HEK293T (cell line): ENCODE data around the gene POFUT1.

ENCODE experiments used
- ARNT ChIP-seq: fragments of 450-650 bp; IDR thresholded peaks from 2 replicates; pipeline ENCODE4 v1.6.1; 2017; ENCODE audit warnings: mild to moderate bottlenecking
- CTBP1 ChIP-seq: fragments of 450-650 bp; IDR thresholded peaks from 2 replicates; pipeline ENCODE4 v1.6.1; 2016; ENCODE audit warnings: borderline replicate concordance
- FOXA1 ChIP-seq: fragments of 450-650 bp; IDR thresholded peaks from 2 replicates; pipeline ENCODE4 v1.6.1; 2016; ENCODE audit warnings: mild to moderate bottlenecking
- FOXM1 ChIP-seq: fragments of 450-650 bp; IDR thresholded peaks from 2 replicates; pipeline ENCODE4 v1.6.1; 2017; ENCODE audit warnings: mild to moderate bottlenecking, borderline replicate concordance
- HDGF ChIP-seq: fragments of 450-650 bp; IDR thresholded peaks from 2 replicates; pipeline ENCODE4 v1.6.1; 2017; ENCODE audit warnings: antibody characterized with exemption, borderline replicate concordance
- LEF1 ChIP-seq: fragments of 450-650 bp; IDR thresholded peaks from 2 replicates; pipeline ENCODE4 v1.6.1; 2017; ENCODE audit warnings: mild to moderate bottlenecking, borderline replicate concordance
- SP1 ChIP-seq: fragments of 450-650 bp; IDR thresholded peaks from 2 replicates; pipeline ENCODE4 v1.6.1; 2017
- TARDBP ChIP-seq: fragments of 450-650 bp; IDR thresholded peaks from 2 replicates; pipeline ENCODE4 v1.6.1; 2016
- ZNF384 ChIP-seq: fragments of 450-650 bp; IDR thresholded peaks from 2 replicates; pipeline ENCODE4 v1.6.1; 2016

DNA sequence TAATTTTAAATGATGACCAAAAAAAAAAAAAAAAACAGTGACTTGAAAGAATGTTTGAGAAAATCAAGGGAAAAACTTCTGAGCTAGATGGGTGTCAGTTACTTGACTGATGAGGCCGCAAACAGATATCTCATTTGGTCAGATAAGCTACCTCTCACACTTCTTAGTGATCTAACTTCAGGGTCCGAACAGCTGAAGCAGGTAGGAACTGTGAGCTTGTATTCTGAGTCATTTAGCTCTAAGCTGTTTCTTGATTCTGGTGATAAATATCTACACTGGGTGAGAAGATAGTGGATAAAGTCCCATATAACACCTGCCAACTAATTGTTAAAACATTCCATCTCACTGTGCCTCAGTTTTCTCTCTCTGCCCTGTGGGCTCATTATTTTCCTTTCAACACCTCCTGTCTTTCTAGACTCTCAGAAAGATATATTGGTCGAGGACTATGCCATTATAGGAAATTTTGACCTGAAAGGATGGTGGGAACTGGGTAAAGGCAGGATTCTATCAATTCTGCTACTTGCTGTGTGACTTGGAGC is 77.5 kb downstream of the POFUT1 start:
- no peak for TF ChIP-seq TARDBP
- no peak for TF ChIP-seq LEF1
- no peak for TF ChIP-seq CTBP1
- TF ChIP-seq ZNF384: no peak
- no peak for TF ChIP-seq FOXA1
- TF ChIP-seq SP1: no peak
- no peak for TF ChIP-seq ARNT
- TF ChIP-seq HDGF: no peak
- no peak for TF ChIP-seq FOXM1
